ENCODE results near the gene ALOX12.

Gene ALOX12

DNA sequence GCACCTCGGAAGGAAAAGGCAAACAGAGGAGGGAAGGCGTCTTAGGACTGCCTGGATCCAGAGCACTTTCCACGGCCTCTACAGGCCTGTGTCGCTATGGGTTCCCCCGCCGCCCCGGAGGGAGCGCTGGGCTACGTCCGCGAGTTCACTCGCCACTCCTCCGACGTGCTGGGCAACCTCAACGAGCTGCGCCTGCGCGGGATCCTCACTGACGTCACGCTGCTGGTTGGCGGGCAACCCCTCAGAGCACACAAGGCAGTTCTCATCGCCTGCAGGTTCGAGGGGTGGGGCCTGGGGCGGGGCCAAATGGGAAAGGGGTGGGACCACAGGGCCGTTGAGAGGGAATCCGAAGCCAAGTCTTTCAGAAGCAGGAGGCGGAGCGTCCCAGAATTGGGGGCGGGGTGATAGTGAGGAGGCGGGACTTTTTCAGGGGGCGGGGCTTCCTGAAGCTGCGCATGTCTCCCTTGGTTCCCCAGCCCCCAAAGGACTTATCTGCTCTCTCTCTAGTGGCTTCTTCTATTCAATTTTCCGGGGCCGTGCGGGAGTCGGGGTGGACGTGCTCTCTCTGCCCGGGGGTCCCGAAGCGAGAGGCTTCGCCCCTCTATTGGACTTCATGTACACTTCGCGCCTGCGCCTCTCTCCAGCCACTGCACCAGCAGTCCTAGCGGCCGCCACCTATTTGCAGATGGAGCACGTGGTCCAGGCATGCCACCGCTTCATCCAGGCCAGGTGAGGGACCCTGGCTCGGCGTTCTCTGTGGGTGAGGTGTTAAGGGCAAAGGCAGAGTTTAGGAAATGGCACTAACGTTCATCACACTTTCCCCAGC, 27.9 kb downstream of the ALOX12 start:
- peak; percentile 89 to 93 for DNase-seq

DNA sequence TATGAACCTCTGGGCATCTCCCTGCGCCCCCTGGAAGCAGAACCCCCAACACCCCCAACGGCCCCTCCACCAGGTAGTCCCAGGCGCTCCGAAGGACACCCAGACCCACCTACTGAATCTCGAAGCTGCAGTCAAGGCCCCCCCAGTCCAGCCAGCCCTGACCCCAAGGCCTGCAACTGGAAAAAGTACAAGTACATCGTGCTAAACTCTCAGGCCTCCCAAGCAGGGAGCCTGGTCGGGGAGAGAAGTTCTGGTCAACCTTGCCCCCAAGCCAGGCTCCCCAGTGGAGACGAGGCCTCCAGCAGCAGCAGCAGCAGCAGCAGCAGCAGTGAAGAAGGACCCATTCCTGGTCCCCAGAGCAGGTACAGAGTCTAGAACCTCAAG, 28.5 kb downstream of the ALOX12 start:
- no peak for DNase-seq

DNA sequence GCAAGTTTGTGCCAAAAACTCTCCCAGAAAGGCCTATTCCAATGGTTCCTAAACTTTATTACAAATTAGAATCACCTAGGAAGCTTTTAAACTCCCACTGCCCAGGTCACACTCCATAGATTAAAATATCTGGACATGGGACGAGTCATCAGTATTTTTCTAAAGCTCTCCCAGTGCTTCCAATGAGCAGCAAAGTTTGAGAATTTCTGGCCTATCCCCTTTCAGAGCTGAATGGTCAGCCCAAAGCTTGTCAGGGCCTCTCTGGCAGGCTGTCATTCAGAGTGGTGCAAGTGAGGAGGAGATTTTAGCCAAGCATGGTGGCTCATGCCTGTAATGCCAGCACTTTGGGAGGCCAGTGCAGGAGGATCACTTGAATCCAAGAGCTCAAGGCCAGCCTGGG, 29.4 kb downstream of the ALOX12 start:
- DNase-seq = no peak

DNA sequence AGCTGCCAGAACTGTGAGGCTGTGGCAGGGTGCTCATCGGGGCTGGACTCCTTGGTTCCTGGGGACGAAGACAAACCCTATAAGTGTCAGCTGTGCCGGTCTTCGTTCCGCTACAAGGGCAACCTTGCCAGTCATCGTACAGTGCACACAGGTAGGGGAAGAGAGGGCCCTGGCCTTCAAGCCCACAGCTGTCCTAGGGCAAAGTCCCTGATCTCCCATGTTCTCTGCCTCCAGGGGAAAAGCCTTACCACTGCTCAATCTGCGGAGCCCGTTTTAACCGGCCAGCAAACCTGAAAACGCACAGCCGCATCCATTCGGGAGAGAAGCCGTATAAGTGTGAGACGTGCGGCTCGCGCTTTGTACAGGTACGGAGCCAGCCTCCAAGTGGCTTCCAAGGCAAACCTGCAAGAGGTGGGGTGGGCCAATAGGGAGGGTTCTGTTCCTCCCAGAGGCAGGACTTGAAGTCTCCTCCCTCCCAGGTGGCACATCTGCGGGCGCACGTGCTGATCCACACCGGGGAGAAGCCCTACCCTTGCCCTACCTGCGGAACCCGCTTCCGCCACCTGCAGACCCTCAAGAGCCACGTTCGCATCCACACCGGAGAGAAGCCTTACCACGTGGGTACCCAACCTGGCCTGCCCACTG, 30.7 kb downstream of the ALOX12 start:
- no peak for DNase-seq

DNA sequence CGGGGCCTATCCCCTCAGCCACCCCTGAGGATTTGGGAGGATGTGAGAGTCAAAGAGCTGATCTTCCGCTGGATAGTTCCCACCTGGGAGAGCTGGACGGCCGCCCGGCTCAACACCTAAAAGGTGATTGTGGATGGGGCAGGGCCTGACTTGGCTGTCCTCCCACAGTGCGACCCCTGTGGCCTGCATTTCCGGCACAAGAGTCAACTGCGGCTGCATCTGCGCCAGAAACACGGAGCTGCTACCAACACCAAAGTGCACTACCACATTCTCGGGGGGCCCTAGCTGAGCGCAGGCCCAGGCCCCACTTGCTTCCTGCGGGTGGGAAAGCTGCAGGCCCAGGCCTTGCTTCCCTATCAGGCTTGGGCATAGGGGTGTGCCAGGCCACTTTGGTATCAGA, 31.5 kb downstream of the ALOX12 start:
- DNase-seq = no peak

DNA sequence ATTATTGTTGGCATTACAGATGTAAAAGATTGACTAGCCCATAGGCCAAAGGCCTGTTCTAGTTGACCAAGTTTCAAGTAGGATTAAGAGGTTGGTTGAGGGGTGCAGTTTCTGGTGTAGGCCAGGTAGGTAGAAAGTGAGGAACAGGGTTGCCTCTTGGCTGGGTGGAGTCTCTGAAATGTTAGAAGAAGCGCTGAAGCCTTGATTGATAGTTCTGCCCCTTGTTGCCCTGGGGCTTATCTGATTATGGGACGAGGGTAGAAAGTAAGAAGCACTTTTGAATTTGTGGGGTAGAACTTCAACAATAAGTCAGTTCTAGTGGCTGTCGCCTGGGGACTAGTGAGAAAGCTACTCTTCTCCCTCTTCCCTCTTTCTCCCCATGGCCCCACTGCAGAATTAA, 33.2 kb downstream of the ALOX12 start:
- no peak for DNase-seq

DNA sequence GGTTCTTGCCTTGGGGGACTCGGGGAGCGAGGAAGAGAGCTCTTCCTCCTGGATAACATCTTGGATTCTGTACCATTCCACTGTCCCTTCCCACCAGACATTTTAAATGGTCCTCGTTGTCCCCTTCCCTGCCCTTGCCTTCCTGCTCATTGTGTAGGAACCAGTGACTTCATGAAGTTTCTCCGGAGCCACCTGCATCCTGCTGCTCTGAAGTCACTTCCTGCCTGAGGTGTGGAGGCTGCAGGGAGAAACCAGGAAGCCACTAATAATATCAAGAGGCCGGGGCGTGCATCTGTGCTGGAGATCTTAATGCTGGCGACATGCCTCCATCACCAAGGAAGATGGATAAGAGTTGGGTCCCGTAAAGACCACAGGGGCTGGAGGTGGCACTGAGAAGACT, 33.8 kb downstream of the ALOX12 start:
- DNase-seq = peak; percentile 55 to 57

DNA sequence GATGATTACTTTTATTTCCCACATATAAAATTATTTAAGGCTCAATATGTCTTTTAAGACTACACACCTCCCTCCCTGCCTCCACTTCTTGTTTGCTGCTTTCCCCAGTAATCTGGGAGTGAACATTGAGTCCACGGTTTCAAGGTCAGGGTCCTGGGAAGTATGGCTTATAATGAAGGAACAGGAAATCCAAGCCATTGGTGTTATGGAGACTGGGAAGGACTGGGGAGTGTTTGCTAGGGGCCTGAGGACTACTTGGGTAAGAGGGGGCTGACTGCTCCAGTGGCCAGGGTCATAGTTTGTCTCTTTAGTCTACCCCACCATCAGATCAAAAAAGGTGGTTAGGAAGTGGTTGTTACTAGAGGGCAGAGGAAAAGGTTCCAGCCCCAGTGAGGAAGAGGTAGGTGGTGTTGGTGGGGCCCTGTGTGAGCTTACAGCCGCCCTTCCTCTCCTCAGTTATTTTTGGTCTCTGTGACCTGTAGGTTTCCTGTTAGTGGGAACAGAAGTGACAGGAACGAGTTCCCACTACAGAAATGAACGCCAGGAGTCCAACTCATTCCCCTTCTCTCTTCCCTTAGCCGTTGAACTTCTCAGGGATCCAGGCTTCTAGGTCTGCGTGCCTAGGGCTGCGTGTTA, 39.2 kb downstream of the ALOX12 start:
- peak; percentile 50 to 59 for DNase-seq

DNA sequence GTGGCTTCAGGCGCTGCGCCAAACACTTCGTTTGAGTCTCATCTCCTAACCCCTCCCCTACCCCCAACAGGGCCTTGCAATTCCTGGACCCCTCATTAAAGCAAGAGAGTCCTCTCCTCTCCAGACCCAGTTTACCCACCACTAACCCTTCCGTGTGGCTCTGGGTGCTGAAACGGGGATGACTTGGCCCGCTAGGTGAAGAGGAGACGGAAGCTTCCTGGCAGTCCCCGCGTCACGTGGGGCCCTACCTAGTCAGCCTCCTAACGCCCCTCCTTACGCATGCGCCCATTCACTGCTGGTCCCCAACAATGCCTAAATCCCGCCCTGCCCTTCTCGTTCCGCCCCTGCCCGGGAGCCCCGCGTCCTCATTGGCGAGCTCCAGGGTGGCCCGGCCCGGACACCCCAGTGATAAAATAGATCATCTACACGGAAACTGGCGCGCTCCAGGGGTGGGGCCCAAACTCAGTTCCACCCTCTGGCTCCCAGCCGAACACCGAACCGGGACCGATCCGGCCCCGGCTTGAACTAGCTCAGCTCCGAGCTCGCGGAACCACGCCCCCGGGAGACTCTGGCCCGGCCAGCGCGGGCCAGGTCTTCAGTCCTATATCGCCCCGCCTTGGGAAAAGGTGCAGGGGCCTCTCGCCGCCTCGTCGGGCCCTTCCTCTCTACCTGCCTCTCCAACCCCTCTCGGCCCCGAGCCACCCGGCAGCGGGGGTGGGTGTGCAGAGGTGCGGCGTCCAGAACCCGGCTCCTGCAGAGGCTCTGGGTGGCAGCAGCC, 39.9 kb downstream of the ALOX12 start, which contains the start of gene SLC16A13:
TSS of gene SLC16A13 (plus strand) at position 425 of the 778 bp plus-strand sequence. CDS start 368 bp downstream, outside the sequence.
- DNase-seq = peak; percentile 98 to 99

DNA sequence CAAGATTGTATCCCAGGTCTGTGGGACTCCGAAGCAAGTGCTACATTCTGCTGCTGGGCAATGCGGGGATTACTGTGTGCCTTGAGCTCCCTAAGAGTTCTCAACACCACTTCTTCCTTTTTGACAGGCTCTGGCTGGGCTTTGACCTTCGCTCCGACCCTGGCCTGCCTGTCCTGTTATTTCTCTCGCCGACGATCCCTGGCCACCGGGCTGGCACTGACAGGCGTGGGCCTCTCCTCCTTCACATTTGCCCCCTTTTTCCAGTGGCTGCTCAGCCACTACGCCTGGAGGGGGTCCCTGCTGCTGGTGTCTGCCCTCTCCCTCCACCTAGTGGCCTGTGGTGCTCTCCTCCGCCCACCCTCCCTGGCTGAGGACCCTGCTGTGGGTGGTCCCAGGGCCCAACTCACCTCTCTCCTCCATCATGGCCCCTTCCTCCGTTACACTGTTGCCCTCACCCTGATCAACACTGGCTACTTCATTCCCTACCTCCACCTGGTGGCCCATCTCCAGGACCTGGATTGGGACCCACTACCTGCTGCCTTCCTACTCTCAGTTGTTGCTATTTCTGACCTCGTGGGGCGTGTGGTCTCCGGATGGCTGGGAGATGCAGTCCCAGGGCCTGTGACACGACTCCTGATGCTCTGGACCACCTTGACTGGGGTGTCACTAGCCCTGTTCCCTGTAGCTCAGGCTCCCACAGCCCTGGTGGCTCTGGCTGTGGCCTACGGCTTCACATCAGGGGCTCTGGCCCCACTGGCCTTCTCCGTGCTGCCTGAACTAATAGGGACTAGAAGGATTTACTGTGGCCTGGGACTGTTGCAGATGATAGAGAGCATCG, 42.4 kb downstream of the ALOX12 start:
- DNase-seq = no peak

DNA sequence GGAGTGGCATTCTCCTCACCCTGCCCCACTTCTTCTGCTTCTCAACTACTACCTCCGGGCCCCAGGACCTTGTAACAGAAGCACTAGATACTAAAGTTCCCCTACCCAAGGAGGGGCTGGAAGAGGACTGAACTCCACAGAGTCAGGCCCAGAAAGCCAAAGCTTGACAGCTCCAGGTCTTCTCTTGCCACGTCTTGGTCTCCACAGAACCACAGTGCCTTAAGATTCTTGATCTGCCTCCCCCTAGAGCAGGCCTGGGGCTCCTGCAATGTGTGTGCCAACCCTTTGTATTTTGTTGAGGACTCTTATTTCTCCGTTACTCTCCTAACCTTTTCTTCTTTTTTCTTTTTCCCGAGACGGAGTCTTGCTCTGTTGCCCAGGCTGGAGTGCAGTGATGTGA, 44.0 kb downstream of the ALOX12 start:
- DNase-seq = no peak

DNA sequence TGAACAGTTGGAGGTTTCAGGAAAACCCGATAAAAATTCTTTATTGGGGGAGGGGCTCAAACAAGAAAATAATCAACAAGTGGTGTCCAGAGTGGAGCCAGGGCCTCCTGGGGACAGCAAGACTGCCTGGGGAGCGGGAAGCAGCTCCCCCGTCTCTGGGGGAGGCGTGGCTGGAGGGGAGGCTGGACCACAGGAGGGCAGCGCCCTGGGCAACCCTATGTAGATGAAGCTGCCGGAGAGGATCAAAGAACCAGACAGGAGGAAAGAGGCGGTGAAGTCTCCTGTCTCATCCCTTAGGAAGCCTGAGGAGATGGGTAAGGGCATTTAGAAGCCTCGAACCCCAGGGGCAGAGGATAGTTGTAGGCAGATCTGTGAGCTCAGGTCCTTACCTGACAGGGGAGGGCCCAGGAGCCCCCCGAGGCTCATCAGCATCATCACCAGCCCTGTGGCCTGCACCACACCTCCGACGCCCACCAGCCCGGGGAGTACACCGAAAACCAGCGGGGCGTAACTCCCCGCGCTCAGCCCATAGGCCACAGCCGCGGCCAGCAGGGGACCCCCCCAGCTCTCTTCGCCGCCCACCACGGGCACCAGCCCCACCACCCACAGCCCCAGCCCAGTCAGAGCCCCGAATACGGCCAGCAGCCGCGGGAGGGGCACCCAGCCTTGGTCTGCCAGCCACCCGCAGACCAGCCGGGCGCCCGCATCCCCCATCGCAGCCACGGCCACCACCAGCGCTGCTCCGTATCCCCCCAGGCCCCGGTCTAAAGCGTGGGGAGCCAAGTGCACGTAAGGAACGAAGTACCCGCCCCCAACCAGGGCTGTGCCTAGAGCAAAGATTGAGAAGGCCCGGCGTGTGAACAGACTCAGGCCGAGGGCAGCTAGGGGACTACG, 46.0 kb downstream of the ALOX12 start:
- no peak for DNase-seq

DNA sequence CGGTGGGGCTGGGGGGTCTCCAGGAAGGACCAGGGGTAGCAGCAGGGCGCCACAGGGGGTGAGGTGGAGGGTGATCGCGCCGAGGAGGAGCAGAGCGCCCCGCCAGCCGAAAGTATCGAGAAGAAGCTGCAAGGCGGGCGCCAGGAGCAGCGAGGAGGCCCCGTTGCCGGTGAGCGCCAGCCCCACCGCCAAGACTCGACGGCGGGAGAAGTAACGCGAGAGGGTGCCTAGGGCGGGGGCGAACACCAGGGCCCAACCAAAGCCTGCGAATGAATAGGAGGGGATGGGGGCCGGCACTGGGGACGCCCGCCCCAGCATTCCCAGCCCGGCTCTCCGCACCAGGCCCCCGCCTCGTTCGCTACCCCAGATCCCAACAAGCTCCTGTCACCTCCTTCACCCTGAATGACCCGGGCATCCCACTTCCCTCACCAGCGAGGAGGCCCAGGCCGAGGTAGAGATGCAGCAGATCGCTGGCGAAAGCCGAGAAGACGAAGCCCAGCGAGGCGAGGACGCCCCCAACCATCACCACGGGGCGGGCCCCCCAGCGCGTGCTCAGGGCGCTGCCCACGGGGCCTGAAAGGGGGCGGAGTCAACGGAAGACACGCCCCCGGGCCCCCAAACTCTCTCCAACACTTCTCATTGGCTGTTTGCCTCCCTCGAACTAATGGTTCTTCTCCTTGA, 46.8 kb downstream of the ALOX12 start:
- peak in 1 of 2 donors; percentile 42 for DNase-seq

DNA sequence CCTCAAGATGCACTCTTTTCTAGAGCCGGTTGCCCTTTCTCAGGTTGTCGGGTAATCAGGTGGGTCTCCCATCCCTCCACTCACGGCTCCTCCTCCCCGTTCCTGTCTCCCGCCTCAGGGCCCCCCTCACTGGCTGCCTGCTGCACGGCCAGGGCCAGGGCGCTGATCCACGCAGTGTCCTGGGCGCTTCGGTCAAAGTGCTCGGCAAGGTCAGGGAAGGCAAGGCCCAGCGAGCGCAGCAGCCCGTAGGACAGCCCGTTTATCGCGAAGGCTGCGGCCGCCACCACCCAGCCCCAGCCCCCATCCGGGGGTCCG, 47.3 kb downstream of the ALOX12 start:
- DNase-seq = no peak

DNA sequence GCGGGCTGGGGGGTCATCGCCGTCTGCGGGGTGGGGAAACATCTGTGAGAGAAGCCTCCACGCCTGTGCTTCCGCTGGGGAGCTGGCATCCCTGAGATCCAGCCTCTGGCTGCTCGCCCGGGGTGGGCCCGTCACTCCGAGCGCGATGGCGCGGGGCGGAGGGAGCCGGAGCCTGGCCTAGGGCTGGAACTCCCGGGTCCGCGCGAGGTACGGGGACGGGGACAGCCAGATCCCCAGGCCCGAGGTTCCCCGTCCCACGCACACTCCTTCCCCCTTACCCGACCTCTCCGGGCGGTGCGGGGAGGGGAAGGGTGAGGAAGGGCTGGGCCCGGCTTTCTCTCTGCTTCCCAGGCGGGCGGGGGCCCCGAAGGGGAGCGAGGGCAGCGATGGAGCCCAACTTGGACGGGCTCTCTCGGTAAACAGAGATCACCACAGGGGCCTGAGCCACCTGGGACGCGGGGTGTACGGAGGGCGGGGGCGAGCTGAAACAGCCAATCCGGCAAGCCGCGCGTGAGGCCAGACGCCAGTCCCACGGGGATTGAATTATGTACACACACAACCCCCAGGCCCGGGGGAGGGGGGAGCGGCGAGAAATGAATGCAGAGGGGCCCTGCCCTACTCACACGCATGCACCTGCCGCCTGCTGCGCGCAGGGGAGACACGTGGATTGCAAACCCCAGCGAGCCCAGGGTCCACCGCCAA, 47.8 kb downstream of the ALOX12 start, which contains the start of gene SLC16A11:
TSS of gene SLC16A11 (minus strand) at position 596 of the 702 bp plus-strand sequence. CDS start at position 17, 579 bp downstream.
- no peak for DNase-seq

DNA sequence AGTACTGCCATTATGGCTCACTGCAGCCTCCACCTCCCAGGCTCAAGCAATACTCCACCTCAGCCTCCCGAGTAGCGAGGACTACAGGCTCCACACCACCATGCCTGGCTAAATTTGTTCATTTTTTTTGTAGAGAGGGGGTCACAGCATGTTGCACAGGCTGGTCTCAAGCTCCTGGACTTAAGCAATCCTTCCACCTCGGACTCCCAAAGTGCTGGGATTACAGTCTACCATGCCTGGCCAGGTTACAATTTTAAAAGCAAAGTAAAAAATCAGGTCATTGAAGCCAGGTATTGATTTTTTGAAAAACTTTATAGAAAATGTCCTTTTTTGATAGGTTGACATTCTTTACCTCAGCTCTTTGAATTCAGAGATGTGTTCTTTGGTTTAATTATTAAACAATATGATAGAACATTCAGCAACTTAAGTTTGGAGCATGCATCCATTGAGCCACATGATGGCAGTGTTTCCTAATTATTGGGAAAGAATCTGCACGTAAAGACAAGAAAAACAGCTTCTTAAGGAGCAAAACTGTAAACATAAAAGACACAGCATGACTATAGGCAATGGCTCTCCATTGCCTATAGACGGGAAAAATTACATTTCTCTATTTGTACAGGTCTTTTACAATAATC, 49.8 kb downstream of the ALOX12 start:
- peak in 1 of 2 donors; percentile 60 for DNase-seq

DNA sequence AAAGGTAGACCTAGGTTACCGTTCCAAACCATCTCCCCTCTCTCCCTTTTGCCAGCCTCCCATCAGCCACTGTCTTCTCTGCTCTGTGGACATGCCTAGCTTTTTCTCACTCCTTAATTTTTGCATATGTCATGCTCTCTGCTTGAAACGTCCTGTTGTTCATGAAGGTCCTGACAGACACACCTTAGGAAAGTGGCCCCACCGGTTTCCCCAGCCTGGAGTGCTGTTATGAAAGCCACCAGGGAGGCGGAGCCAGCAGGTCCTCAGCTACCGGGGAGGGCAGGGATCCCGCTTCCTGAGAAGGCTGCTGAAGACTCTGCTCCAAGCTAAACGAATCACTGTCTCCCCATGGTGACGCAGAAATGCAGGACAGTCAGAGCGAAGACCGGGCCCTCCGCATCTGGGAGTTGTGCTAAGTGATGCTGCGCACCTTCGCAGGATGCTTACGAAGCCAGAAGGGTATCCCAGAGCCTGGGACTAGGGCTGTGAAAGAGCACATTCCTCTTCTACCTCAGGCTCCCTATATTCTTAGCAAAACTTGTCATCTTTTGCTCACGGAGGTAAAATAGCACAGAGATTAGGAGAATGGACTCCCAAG, 50.4 kb downstream of the ALOX12 start:
- DNase-seq = no peak

DNA sequence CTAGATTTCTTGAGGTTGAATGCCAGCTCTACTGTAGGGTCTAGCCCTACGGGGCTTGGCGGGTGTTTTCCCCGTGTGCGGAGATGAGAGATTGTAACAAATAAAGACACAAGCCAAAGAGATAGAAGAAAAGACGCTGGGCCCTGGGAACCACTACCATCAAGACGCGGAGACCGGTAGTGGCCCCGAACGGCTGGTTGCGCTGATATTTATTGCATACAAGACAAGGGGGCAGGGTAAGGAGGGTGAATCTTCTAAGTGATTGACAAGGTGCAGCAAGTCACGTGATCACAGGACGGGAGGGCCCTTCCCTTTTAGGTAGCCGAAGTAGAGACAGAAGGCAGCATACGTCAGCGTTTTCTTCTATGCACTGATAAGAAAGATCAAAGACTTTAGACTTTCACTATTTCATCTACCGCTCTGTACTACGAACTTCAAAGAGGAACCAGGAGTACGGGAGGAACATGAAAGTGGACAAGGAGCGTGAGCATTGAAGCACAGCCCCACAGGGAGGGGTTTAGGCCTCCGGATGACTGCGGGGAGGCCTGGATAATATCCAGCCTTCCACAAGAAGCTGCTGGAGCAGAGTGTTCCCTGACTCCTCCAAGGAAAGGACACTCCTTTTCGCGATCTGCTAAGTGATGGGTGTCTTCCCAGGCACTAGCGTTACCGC, 51.0 kb downstream of the ALOX12 start:
- DNase-seq = peak; percentile 70 to 75
